IMR-90 (cell line): ENCODE results near the gene HSD17B3.

ENCODE experiments used
- MAFK ChIP-seq: IDR thresholded peaks from 2 replicates; pipeline ENCODE4 v1.6.1; 2012; ENCODE audit warnings: low read depth, low read length, improper control_type of control experiment
- POLR2A ChIP-seq: IDR thresholded peaks from 2 replicates; pipeline ENCODE4 v1.6.1; 2012; ENCODE audit warnings: mild to moderate bottlenecking, low read depth, low read length
- TF ChIP-seq, protein P1 (sequence below): fragments of 150-350 bp; IDR thresholded peaks from 2 replicates; pipeline ENCODE4 v1.6.1; 2017; ENCODE audit warnings: mild to moderate bottlenecking, antibody characterized with exemption, low read length, low read depth
- TF ChIP-seq, protein P2 (sequence below): conservative IDR thresholded peaks from 2 replicates; pipeline ENCODE4 v1.5.1; 2012; ENCODE audit warnings: mild to moderate bottlenecking, low read depth, low read length, improper control_type of control experiment

DNA sequence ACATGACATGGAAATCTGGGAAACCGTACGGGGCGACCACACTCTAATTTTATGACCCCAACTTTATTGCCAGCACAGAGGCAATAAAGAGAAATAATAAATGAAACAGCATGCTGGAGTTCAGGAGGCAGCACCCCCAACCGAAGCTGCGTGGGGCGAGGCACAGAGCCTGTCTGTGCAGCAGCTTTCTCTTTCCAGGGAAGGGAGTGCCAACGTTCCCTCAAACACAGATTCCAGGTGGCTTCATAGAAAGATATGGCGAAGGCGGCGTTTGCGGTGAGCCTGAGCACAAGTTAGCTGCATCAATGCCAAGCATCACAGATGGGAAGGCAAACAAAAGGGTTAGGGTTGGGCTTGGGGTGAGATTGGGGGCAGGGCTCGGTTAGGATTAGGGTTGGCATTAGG, 114.8 kb downstream of the HSD17B3 start:
- TF ChIP-seq, protein P1, sequence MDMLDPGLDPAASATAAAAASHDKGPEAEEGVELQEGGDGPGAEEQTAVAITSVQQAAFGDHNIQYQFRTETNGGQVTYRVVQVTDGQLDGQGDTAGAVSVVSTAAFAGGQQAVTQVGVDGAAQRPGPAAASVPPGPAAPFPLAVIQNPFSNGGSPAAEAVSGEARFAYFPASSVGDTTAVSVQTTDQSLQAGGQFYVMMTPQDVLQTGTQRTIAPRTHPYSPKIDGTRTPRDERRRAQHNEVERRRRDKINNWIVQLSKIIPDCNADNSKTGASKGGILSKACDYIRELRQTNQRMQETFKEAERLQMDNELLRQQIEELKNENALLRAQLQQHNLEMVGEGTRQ = no peak
- TF ChIP-seq MAFK (no peak), POLR2A (no peak)
- TF ChIP-seq, protein P2, sequence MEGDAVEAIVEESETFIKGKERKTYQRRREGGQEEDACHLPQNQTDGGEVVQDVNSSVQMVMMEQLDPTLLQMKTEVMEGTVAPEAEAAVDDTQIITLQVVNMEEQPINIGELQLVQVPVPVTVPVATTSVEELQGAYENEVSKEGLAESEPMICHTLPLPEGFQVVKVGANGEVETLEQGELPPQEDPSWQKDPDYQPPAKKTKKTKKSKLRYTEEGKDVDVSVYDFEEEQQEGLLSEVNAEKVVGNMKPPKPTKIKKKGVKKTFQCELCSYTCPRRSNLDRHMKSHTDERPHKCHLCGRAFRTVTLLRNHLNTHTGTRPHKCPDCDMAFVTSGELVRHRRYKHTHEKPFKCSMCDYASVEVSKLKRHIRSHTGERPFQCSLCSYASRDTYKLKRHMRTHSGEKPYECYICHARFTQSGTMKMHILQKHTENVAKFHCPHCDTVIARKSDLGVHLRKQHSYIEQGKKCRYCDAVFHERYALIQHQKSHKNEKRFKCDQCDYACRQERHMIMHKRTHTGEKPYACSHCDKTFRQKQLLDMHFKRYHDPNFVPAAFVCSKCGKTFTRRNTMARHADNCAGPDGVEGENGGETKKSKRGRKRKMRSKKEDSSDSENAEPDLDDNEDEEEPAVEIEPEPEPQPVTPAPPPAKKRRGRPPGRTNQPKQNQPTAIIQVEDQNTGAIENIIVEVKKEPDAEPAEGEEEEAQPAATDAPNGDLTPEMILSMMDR = no peak
